Measurements from ENCODE around the gene SMYD3. TPM values are rescaled to one million over a fixed set of nuclear protein-coding genes. Genes with fewer than 3 reads are reported as not detected.

Gene SMYD3
- total and polyA plus RNA-seq, 9 of the 15 experiments (the other 6 are each of a cell fraction or from before 2014, with no cell fraction given) = 128 to 440 (median 197) TPM

- peak in 1 of 2 experiments; percentile 56; a peak in 2 of 4 replicates for TF ChIP-seq FOXA3 (CRISPR knock-in tag; conservative IDR thresholded peaks at IDR 0.05 in 1 of 2, IDR thresholded peaks at IDR 0.05 in 1 of 2)
- TF ChIP-seq MYBL2 (IDR thresholded peaks at IDR 0.05; ENCODE audit: low read depth) = no peak; the same call in 1 of the 2 replicates
- no peak for TF ChIP-seq MYBL2 (CRISPR knock-in tag; IDR thresholded peaks at IDR 0.05; ENCODE audit: borderline replicate concordance)
- 0 out of 2 replicates have a peak, but pooled peaks have one; percentile 38 for TF ChIP-seq ZNF197 (CRISPR knock-in tag; IDR thresholded peaks at IDR 0.05; ENCODE audit: low read depth)
- TF ChIP-seq NCOA1 (IDR thresholded peaks at IDR 0.05; ENCODE audit: low read depth) = peak; percentile 66; the same call in 1 of the 2 replicates
- TF ChIP-seq PCBP2 (IDR thresholded peaks at IDR 0.05; ENCODE audit: low read depth, low read length, poor library complexity, severe bottlenecking) = no peak
- peak in 1 of 2 experiments; percentile 61 for TF ChIP-seq AFF1 (IDR thresholded peaks at IDR 0.05; ENCODE audit: low read depth in 1 of 2, partially characterized antibody in 2 of 2)
- no peak for TF ChIP-seq ZNF518B (CRISPR knock-in tag; IDR thresholded peaks at IDR 0.05)
- TF ChIP-seq DPF2 (IDR thresholded peaks at IDR 0.05) = peak; percentile 93
- TF ChIP-seq SOX6 (IDR thresholded peaks at IDR 0.05) = peak; percentile 74
- TF ChIP-seq CTCFL (IDR thresholded peaks at IDR 0.05; ENCODE audit: borderline replicate concordance, insufficient read depth, low read depth, low read length, poor library complexity, severe bottlenecking) = no peak
- no peak for TF ChIP-seq HDAC1 (IDR thresholded peaks at IDR 0.05)
- TF ChIP-seq MTA2 (IDR thresholded peaks at IDR 0.05; ENCODE audit: low read depth) = peak; percentile 77
- TF ChIP-seq KLF13 (tag; IDR thresholded peaks at IDR 0.05; ENCODE audit: borderline replicate concordance, low read depth) = no peak
- TF ChIP-seq MAZ (CRISPR knock-in tag; conservative IDR thresholded peaks at IDR 0.05 in 1 of 2, IDR thresholded peaks at IDR 0.05 in 1 of 2) = 0 out of 4 replicates have a peak, but pooled peaks of 1 of the 2 experiments have one; percentile 22
- TF ChIP-seq MTA1 (IDR thresholded peaks at IDR 0.05; ENCODE audit: borderline replicate concordance) = no peak
- no peak; the same call in 1 of the 2 replicates for TF ChIP-seq HEY1 (CRISPR knock-in tag; IDR thresholded peaks at IDR 0.05; ENCODE audit: borderline replicate concordance)
Measured at GRCh38 chr1:246170574-246171261, 336.4 kb downstream of the SMYD3 start (continued).

Measured in K562 (cell line).